HepG2 (cell line): ENCODE data around the gene TPD52L2. TPM values are rescaled to one million over a fixed set of nuclear protein-coding genes. Genes with fewer than 3 reads are reported as not detected.
A peak's percentile ranks its signal among the peaks of the same experiment; 100 is the strongest.

Source experiments
- ASH2L ChIP-seq: fragments of 300-600, 200-600 bp; sonication (generic); IDR thresholded peaks from 2 replicates; pipeline ENCODE4 v1.7.0; 2017; ENCODE audit warnings: low read depth, mild to moderate bottlenecking, moderate library complexity, mixed read lengths, low read length; ENCODE audit not compliant: insufficient read length
- ESRRA ChIP-seq: sonication (generic); formaldehyde crosslinking; IDR thresholded peaks from 2 replicates; pipeline ENCODE4 v1.5.1; 2020; ENCODE audit warnings: mild to moderate bottlenecking, low read depth, missing genetic modification reagents
- FIP1L1 ChIP-seq: fragments of 200-400 bp; formaldehyde crosslinking; IDR thresholded peaks from 2 replicates; pipeline ENCODE4 v1.6.1; 2018; ENCODE audit warnings: low read depth, mild to moderate bottlenecking, low read length, moderate library complexity, borderline replicate concordance; ENCODE audit not compliant: insufficient read depth
- HES4 ChIP-seq: sonication (generic); formaldehyde crosslinking; IDR thresholded peaks from 2 replicates; pipeline ENCODE4 v1.9.0; 2021; ENCODE audit warnings: mild to moderate bottlenecking, missing genetic modification reagents, borderline replicate concordance
- HOMEZ ChIP-seq: IDR thresholded peaks from 2 replicates; pipeline ENCODE4 v1.6.1; 2016; ENCODE audit warnings: low read depth
- MAX ChIP-seq: IDR thresholded peaks from 2 replicates; pipeline ENCODE4 v1.6.1; 2012; ENCODE audit warnings: inconsistent platforms
- MLLT10 ChIP-seq: sonication (generic); formaldehyde crosslinking; IDR thresholded peaks from 2 replicates; pipeline ENCODE4 v1.4.0; 2020; ENCODE audit warnings: missing genetic modification reagents
- PLRG1 ChIP-seq: fragments of 450-650 bp; conservative IDR thresholded peaks from 2 replicates; pipeline ENCODE4 v1.6.1; 2016
- PRDM15 ChIP-seq: sonication (generic); formaldehyde crosslinking; IDR thresholded peaks from 2 replicates; pipeline ENCODE4 v1.4.0; 2020; ENCODE audit warnings: missing genetic modification reagents
- RFX1 ChIP-seq: fragments of 450-650 bp; IDR thresholded peaks from 2 replicates; pipeline ENCODE4 v1.6.1; 2017
- SRSF9 ChIP-seq: fragments of 200-400 bp; formaldehyde crosslinking; IDR thresholded peaks from 2 replicates; pipeline ENCODE4 v1.6.1; 2018; ENCODE audit warnings: borderline replicate concordance, mild to moderate bottlenecking, low read depth, low read length; ENCODE audit not compliant: insufficient read depth, poor library complexity, severe bottlenecking
- ZNF260 ChIP-seq: sonication (generic); formaldehyde crosslinking; IDR thresholded peaks from 2 replicates; pipeline ENCODE4 v1.4.0; 2020; ENCODE audit warnings: missing genetic modification reagents, low read depth, mild to moderate bottlenecking, borderline replicate concordance
- ZNF367 ChIP-seq: sonication (generic); formaldehyde crosslinking; IDR thresholded peaks from 2 replicates; pipeline ENCODE4 v1.4.0; 2020; ENCODE audit warnings: missing genetic modification reagents, borderline replicate concordance
- ZNF441 ChIP-seq: sonication (generic); formaldehyde crosslinking; IDR thresholded peaks from 2 replicates; pipeline ENCODE4 v1.7.0; 2021; ENCODE audit warnings: missing genetic modification reagents, borderline replicate concordance
- ZNF660 ChIP-seq: sonication (generic); formaldehyde crosslinking; IDR thresholded peaks from 2 replicates; pipeline ENCODE4 v1.5.1; 2020; ENCODE audit warnings: mild to moderate bottlenecking, low read depth, missing genetic modification reagents, borderline replicate concordance
- ZNF720 ChIP-seq: sonication (generic); formaldehyde crosslinking; IDR thresholded peaks from 2 replicates; pipeline ENCODE4 v1.4.0; 2020; ENCODE audit warnings: missing genetic modification reagents
- ZNF749 ChIP-seq: sonication (generic); formaldehyde crosslinking; IDR thresholded peaks from 2 replicates; pipeline ENCODE4 v1.8.0; 2022; ENCODE audit warnings: mild to moderate bottlenecking, missing genetic modification reagents, moderate library complexity, borderline replicate concordance
- polyA plus RNA-seq, 8 experiments: library from polyadenylated mRNA; depleted of rRNA in 3 of 8; stranded (reverse) in 7 of 8; unstranded in 1 of 8; fragments of >200 nt; fragmentation: Illumina TruSeq in 4 of 8; extraction: Trizol in 4 of 8; gene quantifications; 2 replicates each; pipeline versions ENCODE4 v1.2.1 to v1.2.3, GENCODE V29; 2011 to 2016; ENCODE audit warnings: low read depth in 4 of 8, missing spikeins in 1 of 8, mixed read lengths in 1 of 8; ENCODE audit not compliant: insufficient read depth in 1 of 8
- total RNA-seq, 5 experiments: library from RNA; depleted of rRNA; stranded (reverse); fragments of >200 nt; fragmentation: Illumina TruSeq; extraction: Trizol; gene quantifications; 2 replicates each; pipeline ENCODE4 v1.2.3, GENCODE V29; 2016; ENCODE audit warnings: low read depth in 1 of 5
- TF ChIP-seq, protein P1 (sequence below): sonication (generic); formaldehyde crosslinking; IDR thresholded peaks from 2 replicates; pipeline ENCODE4 v1.4.0; 2020; ENCODE audit warnings: missing genetic modification reagents
- TF ChIP-seq, protein P2 (sequence below): sonication (generic); formaldehyde crosslinking; conservative IDR thresholded peaks from 2 replicates; pipeline ENCODE4 v1.8.0; 2022; ENCODE audit warnings: missing genetic modification reagents

The TPD52L2 gene
- total and polyA plus RNA-seq, 2 of the 13 experiments (the other 11 are each of a cell fraction or from before 2014, with no cell fraction given), result 156 to 184 TPM

- TF ChIP-seq HOMEZ (CRISPR knock-in tag) (no peak), ZNF367 (CRISPR knock-in tag) (peak; percentile 23; the same call in 1 of the 2 replicates), PRDM15 (CRISPR knock-in tag) (peak; percentile 86), ZNF660 (CRISPR knock-in tag) (no peak), HES4 (CRISPR knock-in tag) (peak; percentile 55; the same call in 1 of the 2 replicates), SRSF9 (no peak), MAX (peak; percentile 99), ZNF720 (peak; percentile 43; the same call in 1 of the 2 replicates), ASH2L (peak; percentile 92), ZNF441 (CRISPR knock-in tag) (peak; percentile 95), ESRRA (CRISPR knock-in tag) (peak; percentile 80), ZNF260 (CRISPR knock-in tag) (no peak), ZNF749 (CRISPR knock-in tag) (peak; percentile 98), MLLT10 (CRISPR knock-in tag) (no peak), FIP1L1 (no peak), PLRG1 (no peak), RFX1 (no peak; the same call in 1 of the 2 replicates)
- TF ChIP-seq, protein P1, sequence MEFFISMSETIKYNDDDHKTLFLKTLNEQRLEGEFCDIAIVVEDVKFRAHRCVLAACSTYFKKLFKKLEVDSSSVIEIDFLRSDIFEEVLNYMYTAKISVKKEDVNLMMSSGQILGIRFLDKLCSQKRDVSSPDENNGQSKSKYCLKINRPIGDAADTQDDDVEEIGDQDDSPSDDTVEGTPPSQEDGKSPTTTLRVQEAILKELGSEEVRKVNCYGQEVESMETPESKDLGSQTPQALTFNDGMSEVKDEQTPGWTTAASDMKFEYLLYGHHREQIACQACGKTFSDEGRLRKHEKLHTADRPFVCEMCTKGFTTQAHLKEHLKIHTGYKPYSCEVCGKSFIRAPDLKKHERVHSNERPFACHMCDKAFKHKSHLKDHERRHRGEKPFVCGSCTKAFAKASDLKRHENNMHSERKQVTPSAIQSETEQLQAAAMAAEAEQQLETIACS (CRISPR knock-in tag), result peak; percentile 68
- TF ChIP-seq, protein P2, sequence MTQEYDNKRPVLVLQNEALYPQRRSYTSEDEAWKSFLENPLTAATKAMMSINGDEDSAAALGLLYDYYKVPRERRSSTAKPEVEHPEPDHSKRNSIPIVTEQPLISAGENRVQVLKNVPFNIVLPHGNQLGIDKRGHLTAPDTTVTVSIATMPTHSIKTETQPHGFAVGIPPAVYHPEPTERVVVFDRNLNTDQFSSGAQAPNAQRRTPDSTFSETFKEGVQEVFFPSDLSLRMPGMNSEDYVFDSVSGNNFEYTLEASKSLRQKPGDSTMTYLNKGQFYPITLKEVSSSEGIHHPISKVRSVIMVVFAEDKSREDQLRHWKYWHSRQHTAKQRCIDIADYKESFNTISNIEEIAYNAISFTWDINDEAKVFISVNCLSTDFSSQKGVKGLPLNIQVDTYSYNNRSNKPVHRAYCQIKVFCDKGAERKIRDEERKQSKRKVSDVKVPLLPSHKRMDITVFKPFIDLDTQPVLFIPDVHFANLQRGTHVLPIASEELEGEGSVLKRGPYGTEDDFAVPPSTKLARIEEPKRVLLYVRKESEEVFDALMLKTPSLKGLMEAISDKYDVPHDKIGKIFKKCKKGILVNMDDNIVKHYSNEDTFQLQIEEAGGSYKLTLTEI (CRISPR knock-in tag), result no peak
These were observed at the start of gene TPD52L2 (continued) for GRCh38 chr20:63864978-63865640.
